Panc1 (cell line): Measurements from ENCODE around the gene MASP2.

ENCODE experiments used
- POLR2AphosphoS5 ChIP-seq: IDR thresholded peaks from 2 replicates; pipeline ENCODE4 v1.6.1; 2012; ENCODE audit warnings: mild to moderate bottlenecking, low read depth, low read length, moderate library complexity
- REST ChIP-seq, 2 experiments: IDR thresholded peaks; 2 replicates each; pipeline ENCODE4 v1.6.1; 2011 to 2012; ENCODE audit warnings: low read depth in 2 of 2, control low read depth in 1 of 2, low read length in 1 of 2, mild to moderate bottlenecking in 1 of 2, moderate library complexity in 1 of 2; ENCODE audit not compliant: insufficient read depth in 1 of 2

GRCh38 chr1:11026052-11026451 lies 21.0 kb downstream of the MASP2 start:
- TF ChIP-seq POLR2AphosphoS5 (no peak), REST (IDR thresholded peaks at IDR 0.05; ENCODE audit: insufficient read depth in 1 of 2, low read depth in 2 of 2, low read length in 1 of 2) (no peak)
